Right ventricle myocardium inferior (tissue), 1 donor: Measurements from ENCODE around the gene STAB2. TPM values are rescaled to one million over a fixed set of nuclear protein-coding genes. Genes with fewer than 3 reads are reported as not detected.
A peak's percentile ranks its signal among the peaks of the same experiment; 100 is the strongest.

Experiments used
- ATAC-seq: fragments of 200-7000 bp; cut with Tn5 transposase; one replicate; pipeline ENCODE4 v1.9.1; 2020; ENCODE audit warnings: mild to moderate bottlenecking, moderate library complexity
- DNase-seq: peaks from one replicate; pipeline ENCODE4 v3.0.0; 2021; ENCODE audit errors: missing footprints
- intact Hi-C: fragments of 100-400 bp; cut with DNase I; formaldehyde crosslinking; loops from one replicate; pipeline ENCODE4 v1.11.0; 2022
- total RNA-seq: library from RNA; stranded (reverse); fragmentation: NEBNext Ultra II Directional; extraction: Animal tissue kit (Norgen Biotek cat#: 25700); gene quantifications from one replicate; pipeline ENCODE4 v1.2.1, GENCODE V29; 2021
- donor health status: DM: no; HTN: yes; CAD: no; lungs with severe emphysema.

The STAB2 gene
- total RNA-seq, 1 donor from 2014 or later = 0.11 TPM

- ATAC-seq (no peak), DNase-seq (no peak)
- intact Hi-C loops = no loop called here
These were observed 86.9 kb downstream of the STAB2 start for GRCh38 chr12:103673891-103674375.

- ATAC-seq = no peak
- intact Hi-C loops = no loop called here
- DNase-seq = no peak
These were observed 89.8 kb downstream of the STAB2 start for GRCh38 chr12:103676893-103677292.

- ATAC-seq (no peak), DNase-seq (no peak)
- intact Hi-C loops = no loop called here
These were observed 90.3 kb downstream of the STAB2 start for GRCh38 chr12:103677341-103677740.

- DNase-seq = no peak
- no peak for ATAC-seq
- intact Hi-C loops = no loop called here
These were observed 90.8 kb downstream of the STAB2 start for GRCh38 chr12:103677905-103678304.

- no peak for ATAC-seq
- intact Hi-C loops = no loop called here
- DNase-seq = no peak
These were observed 92.5 kb downstream of the STAB2 start for GRCh38 chr12:103679421-103680170.

- no peak for DNase-seq
- intact Hi-C loops = no loop called here
- ATAC-seq = peak; percentile 97
These were observed 93.6 kb downstream of the STAB2 start for GRCh38 chr12:103680591-103681141.

GRCh38 chr12:103686026-103686425, 99.0 kb downstream of the STAB2 start:
- ATAC-seq (no peak), DNase-seq (no peak)
- intact Hi-C loops = no loop called here

- intact Hi-C loops = no loop called here
- DNase-seq (no peak), ATAC-seq (no peak)
These were observed 100.2 kb downstream of the STAB2 start for GRCh38 chr12:103687253-103687652.

GRCh38 chr12:103688376-103689063, 101.4 kb downstream of the STAB2 start:
- DNase-seq (no peak), ATAC-seq (no peak)
- intact Hi-C loops = no loop called here

GRCh38 chr12:103690426-103690825, 103.4 kb downstream of the STAB2 start:
- intact Hi-C loops = no loop called here
- ATAC-seq (no peak), DNase-seq (no peak)

- ATAC-seq (no peak), DNase-seq (no peak)
- intact Hi-C loops = no loop called here
These were observed 104.0 kb downstream of the STAB2 start for GRCh38 chr12:103691063-103691462.

GRCh38 chr12:103696101-103696500, 109.0 kb downstream of the STAB2 start:
- ATAC-seq (no peak), DNase-seq (no peak)
- intact Hi-C loops = no loop called here

GRCh38 chr12:103697971-103698751, 111.1 kb downstream of the STAB2 start:
- DNase-seq = no peak
- ATAC-seq = peak; percentile 30
- intact Hi-C loops = no loop called here

- DNase-seq (no peak), ATAC-seq (peak; percentile 79)
- intact Hi-C loops = no loop called here
These were observed 111.9 kb downstream of the STAB2 start for GRCh38 chr12:103698752-103699560.

- intact Hi-C loops = no loop called here
- DNase-seq (no peak), ATAC-seq (no peak)
These were observed 118.0 kb downstream of the STAB2 start for GRCh38 chr12:103705098-103705497.

- intact Hi-C loops = no loop called here
- ATAC-seq = no peak
- no peak for DNase-seq
These were observed 118.9 kb downstream of the STAB2 start for GRCh38 chr12:103705927-103706326.

- ATAC-seq (no peak), DNase-seq (no peak)
- intact Hi-C loops = no loop called here
These were observed 120.4 kb downstream of the STAB2 start for GRCh38 chr12:103707446-103707845.

GRCh38 chr12:103710544-103710943, 123.5 kb downstream of the STAB2 start:
- ATAC-seq = no peak
- DNase-seq = no peak
- intact Hi-C loops = no loop called here
